ENCODE measurements around the gene PCDHGB5.
"Not testable (repeated sequence)": the region's sequence is repeated elsewhere in the genome, so short reads cannot be mapped to it uniquely, and the experiment has no call there.

Gene PCDHGB5

DNA sequence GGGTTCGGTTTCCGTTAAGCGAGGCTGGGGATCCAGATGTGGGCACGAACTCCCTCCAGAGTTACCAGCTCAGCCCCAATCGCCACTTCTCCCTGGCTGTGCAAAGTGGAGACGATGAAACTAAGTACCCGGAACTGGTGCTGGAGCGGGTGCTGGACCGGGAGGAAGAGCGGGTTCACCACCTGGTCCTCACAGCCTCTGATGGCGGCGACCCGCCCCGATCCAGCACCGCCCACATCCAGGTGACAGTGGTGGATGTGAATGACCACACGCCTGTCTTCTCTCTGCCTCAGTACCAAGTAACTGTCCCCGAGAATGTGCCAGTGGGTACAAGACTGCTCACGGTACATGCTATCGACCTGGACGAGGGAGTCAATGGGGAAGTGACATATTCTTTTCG lies 14.4 kb upstream of the PCDHGB5 start:
- no peak overlapping the region for H3K4me3 ChIP-seq (ENCODE audit: extremely low read depth, insufficient read depth, low read length, poor library complexity, severe bottlenecking)
- 95 to 98% methylated on average over 14 to 20 of the region's 21 CpGs for WGBS, 2 experiments (ENCODE audit: insufficient coverage in 2 of 2)
- H3K4me1 ChIP-seq (ENCODE audit: control insufficient read depth, insufficient read depth, low read length, poor library complexity, severe bottlenecking) = no peaks in the 10 kb centered on the region
- no peak overlapping the region for H3K27ac ChIP-seq (ENCODE audit: low read depth, low read length, severe bottlenecking)
- peaks cover 20% of the 10 kb centered on the region for H3K9me3 ChIP-seq (ENCODE audit: control insufficient read depth, low read length)
- H3K36me3 ChIP-seq (ENCODE audit: control insufficient read depth, insufficient read depth, low read length) = no peaks in the 10 kb centered on the region

DNA sequence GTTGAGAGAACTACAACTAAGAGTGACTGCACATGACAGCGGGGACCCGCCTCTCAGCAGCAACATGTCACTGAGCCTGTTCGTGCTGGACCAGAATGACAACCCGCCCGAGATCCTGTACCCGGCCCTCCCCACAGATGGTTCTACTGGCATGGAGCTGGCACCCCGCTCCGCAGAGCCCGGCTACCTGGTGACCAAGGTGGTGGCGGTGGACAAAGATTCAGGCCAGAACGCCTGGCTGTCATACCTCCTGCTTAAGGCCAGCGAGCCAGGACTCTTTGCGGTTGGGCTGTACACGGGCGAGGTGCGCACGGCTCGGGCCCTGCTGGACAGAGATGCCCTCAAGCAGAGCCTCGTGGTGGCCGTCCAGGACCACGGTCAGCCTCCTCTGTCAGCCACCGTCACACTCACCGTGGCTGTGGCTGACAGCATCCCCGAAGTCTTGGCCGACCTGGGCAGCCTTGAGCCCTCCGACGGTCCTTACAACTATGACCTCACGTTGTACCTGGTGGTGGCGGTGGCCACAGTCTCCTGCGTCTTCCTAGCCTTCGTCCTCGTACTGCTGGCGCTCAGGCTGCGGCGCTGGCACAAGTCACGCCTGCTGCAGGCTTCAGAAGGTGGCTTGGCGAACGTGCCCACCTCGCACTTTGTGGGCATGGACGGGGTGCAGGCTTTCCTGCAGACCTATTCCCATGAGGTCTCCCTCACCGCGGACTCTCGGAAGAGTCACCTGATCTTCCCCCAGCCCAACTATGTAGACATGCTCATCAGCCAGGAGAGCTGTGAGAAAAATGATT lies 13.1 kb upstream of the PCDHGB5 start:
- Histone ChIP-seq H3K9me3 (ENCODE audit: control insufficient read depth, low read length) (peaks cover 31% of the 10 kb centered on the region), H3K4me3 (ENCODE audit: extremely low read depth, insufficient read depth, low read length, poor library complexity, severe bottlenecking) (no peak overlapping the region), H3K36me3 (ENCODE audit: control insufficient read depth, insufficient read depth, low read length) (no peaks in the 10 kb centered on the region), H3K27ac (ENCODE audit: low read depth, low read length, severe bottlenecking) (no peak overlapping the region), H3K4me1 (ENCODE audit: control insufficient read depth, insufficient read depth, low read length, poor library complexity, severe bottlenecking) (no peaks in the 10 kb centered on the region)
- WGBS, 2 experiments (ENCODE audit: insufficient coverage in 2 of 2) = 94 to 95% methylated on average over 39 to 43 of the region's 43 CpGs

DNA sequence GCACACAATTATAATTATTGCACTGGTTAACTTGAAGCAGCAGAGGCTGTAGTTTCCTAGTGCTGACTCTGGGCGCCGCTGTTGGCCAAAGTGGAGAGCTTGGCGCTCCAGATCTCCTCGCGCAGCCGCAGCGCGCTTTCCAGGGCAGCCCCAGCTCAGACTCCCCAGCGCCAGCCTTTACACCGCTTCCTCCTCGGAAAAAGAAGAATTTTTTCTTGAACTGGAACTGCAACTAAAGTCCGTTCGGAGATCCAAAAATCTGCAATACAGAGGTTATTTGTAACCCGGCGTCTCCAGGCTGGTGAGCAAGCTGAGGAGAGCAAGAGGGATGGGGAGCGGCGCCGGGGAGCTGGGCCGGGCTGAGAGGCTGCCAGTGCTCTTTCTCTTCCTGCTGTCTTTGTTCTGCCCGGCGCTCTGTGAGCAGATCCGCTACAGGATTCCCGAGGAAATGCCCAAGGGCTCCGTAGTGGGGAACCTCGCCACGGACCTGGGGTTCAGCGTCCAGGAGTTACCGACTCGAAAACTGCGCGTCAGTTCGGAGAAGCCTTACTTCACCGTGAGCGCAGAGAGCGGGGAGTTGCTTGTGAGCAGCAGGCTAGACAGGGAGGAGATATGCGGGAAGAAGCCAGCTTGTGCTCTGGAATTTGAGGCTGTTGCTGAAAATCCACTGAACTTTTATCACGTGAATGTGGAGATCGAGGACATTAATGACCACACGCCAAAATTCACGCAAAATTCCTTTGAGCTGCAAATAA lies 10.0 kb upstream of the PCDHGB5 start, which contains the start of gene PCDHGB4:
TSS of gene PCDHGB4 (plus strand) at position 142 of the 755 bp plus-strand sequence. CDS start at position 329, 187 bp downstream.
- WGBS, 2 experiments (ENCODE audit: insufficient coverage in 2 of 2) = 64 to 74% methylated on average over 12 to 15 of the region's 40 CpGs
- H3K27ac ChIP-seq (ENCODE audit: low read depth, low read length, severe bottlenecking); H3K36me3 ChIP-seq (ENCODE audit: control insufficient read depth, insufficient read depth, low read length); H3K4me1 ChIP-seq (ENCODE audit: control insufficient read depth, insufficient read depth, low read length, poor library complexity, severe bottlenecking): not testable (repeated sequence)
- Histone ChIP-seq H3K4me3 (ENCODE audit: extremely low read depth, insufficient read depth, low read length, poor library complexity, severe bottlenecking) (peak within 1 kb of the TSS; percentile 18), H3K9me3 (ENCODE audit: control insufficient read depth, low read length) (peaks cover 49% of the 10 kb centered on the region)

DNA sequence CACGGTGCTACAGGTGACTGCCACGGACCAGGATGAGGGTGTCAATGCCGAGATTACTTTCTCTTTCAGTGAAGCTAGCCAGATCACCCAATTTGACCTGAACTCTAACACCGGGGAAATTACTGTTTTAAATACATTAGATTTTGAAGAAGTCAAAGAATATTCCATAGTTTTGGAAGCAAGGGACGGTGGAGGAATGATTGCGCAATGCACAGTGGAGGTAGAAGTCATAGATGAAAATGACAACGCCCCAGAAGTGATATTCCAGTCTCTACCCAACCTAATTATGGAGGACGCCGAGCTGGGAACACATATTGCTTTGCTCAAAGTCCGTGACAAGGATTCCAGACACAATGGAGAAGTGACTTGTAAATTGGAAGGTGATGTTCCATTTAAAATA lies 9.1 kb upstream of the PCDHGB5 start:
- no peak overlapping the region for H3K4me3 ChIP-seq (ENCODE audit: extremely low read depth, insufficient read depth, low read length, poor library complexity, severe bottlenecking)
- no peak overlapping the region for H3K27ac ChIP-seq (ENCODE audit: low read depth, low read length, severe bottlenecking)
- H3K36me3 ChIP-seq (ENCODE audit: control insufficient read depth, insufficient read depth, low read length) = peaks cover 14% of the 10 kb centered on the region
- WGBS, 2 experiments (ENCODE audit: insufficient coverage in 2 of 2) = 94 to 98% methylated on average over 4 to 6 of the region's 10 CpGs
- peaks cover 50% of the 10 kb centered on the region for H3K9me3 ChIP-seq (ENCODE audit: control insufficient read depth, low read length)
- H3K4me1 ChIP-seq (ENCODE audit: control insufficient read depth, insufficient read depth, low read length, poor library complexity, severe bottlenecking) = no peaks in the 10 kb centered on the region

DNA sequence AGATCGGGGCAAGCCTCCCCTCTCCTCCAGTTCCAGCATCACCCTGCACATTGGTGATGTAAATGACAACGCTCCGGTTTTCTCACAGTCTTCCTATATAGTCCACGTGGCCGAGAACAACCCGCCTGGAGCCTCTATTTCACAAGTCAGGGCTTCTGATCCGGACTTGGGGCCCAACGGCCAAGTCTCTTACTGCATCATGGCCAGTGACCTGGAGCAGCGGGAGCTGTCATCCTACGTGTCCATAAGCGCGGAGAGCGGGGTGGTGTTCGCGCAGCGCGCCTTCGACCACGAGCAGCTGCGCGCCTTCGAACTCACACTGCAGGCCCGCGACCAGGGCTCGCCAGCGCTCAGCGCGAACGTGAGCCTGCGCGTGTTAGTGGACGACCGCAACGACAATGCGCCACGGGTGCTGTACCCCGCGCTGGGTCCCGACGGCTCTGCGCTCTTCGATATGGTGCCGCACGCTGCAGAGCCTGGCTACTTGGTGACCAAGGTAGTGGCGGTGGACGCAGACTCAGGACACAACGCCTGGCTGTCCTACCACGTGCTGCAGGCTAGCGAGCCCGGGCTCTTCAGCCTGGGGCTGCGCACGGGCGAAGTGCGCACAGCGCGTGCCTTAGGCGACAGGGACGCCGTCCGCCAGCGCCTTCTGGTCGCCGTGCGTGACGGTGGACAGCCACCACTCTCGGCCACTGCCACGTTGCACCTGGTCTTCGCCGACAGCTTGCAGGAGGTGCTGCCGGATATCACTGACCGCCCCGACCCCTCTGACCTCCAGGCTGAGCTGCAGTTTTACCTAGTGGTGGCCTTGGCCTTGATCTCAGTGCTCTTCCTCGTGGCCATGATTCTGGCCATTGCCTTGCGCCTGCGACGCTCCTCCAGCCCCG lies 8.3 kb upstream of the PCDHGB5 start:
- peaks cover 15% of the 10 kb centered on the region for H3K36me3 ChIP-seq (ENCODE audit: control insufficient read depth, insufficient read depth, low read length)
- peaks cover 56% of the 10 kb centered on the region for H3K9me3 ChIP-seq (ENCODE audit: control insufficient read depth, low read length)
- WGBS, 2 experiments (ENCODE audit: insufficient coverage in 2 of 2) = 95 to 97% methylated on average over 70 to 77 of the region's 77 CpGs
- no peak overlapping the region for H3K27ac ChIP-seq (ENCODE audit: low read depth, low read length, severe bottlenecking)
- no peak overlapping the region for H3K4me3 ChIP-seq (ENCODE audit: extremely low read depth, insufficient read depth, low read length, poor library complexity, severe bottlenecking)
- H3K4me1 ChIP-seq (ENCODE audit: control insufficient read depth, insufficient read depth, low read length, poor library complexity, severe bottlenecking) = no peaks in the 10 kb centered on the region

DNA sequence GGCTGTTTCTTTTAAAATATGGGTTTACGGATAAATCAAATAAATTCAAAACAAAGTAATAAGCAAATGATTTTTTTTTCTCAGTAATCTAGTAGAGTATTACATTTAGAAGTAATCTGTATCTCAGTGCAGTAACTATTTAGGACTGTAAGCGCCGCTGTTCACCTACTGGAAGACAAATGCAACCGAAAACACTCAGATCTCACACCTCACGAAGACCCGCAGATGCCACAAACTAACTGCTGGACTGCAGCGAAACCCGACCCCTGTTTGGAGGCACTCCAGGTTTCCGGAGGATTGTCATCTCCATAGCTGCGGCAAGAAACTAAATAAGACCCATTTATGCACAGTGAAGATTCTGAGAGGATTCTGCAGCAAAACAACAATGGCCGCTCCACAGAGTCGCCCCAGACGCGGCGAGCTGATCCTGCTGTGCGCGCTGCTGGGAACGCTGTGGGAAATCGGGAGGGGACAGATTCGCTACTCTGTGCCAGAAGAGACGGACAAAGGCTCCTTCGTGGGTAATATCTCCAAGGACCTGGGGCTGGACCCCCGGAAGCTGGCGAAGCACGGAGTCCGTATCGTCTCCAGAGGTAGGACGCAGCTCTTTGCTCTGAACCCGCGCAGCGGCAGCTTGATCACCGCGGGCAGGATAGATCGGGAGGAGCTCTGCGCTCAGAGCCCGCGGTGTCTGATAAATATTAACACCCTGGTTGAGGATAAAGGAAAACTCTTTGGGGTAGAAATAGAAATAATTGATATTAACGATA lies 5.1 kb upstream of the PCDHGB5 start, which contains the start of gene PCDHGA8:
TSS of gene PCDHGA8 (plus strand) at position 205 of the 770 bp plus-strand sequence. CDS start at position 386, 181 bp downstream.
- H3K9me3 ChIP-seq (ENCODE audit: control insufficient read depth, low read length) = peaks cover 63% of the 10 kb centered on the region
- no peaks in the 10 kb centered on the region for H3K4me1 ChIP-seq (ENCODE audit: control insufficient read depth, insufficient read depth, low read length, poor library complexity, severe bottlenecking)
- H3K36me3 ChIP-seq (ENCODE audit: control insufficient read depth, insufficient read depth, low read length) = peaks cover 15% of the 10 kb centered on the region
- no peak within 1 kb of the TSS for H3K27ac ChIP-seq (ENCODE audit: low read depth, low read length, severe bottlenecking)
- no peak within 1 kb of the TSS for H3K4me3 ChIP-seq (ENCODE audit: extremely low read depth, insufficient read depth, low read length, poor library complexity, severe bottlenecking)
- 92 to 96% methylated on average over 31 to 37 of the region's 38 CpGs for WGBS, 2 experiments (ENCODE audit: insufficient coverage in 2 of 2)

DNA sequence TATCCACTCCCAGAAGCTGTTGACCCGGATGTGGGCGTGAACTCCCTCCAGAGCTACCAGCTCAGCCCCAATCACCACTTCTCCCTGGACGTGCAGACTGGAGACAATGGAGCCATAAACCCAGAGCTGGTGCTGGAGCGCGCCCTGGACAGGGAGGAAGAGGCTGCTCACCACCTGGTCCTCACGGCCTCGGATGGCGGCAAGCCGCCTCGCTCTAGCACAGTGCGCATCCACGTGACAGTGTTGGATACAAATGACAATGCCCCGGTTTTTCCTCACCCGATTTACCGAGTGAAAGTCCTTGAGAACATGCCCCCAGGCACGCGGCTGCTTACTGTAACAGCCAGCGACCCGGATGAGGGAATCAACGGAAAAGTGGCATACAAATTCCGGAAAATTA lies 4.5 kb upstream of the PCDHGB5 start:
- Histone ChIP-seq H3K9me3 (ENCODE audit: control insufficient read depth, low read length) (peaks cover 63% of the 10 kb centered on the region), H3K4me1 (ENCODE audit: control insufficient read depth, insufficient read depth, low read length, poor library complexity, severe bottlenecking) (no peaks in the 10 kb centered on the region), H3K27ac (ENCODE audit: low read depth, low read length, severe bottlenecking) (no peak overlapping the region), H3K36me3 (ENCODE audit: control insufficient read depth, insufficient read depth, low read length) (peaks cover 15% of the 10 kb centered on the region), H3K4me3 (ENCODE audit: extremely low read depth, insufficient read depth, low read length, poor library complexity, severe bottlenecking) (no peak overlapping the region)
- 95% methylated on average over 19 to 20 of the region's 21 CpGs for WGBS, 2 experiments (ENCODE audit: insufficient coverage in 2 of 2)

DNA sequence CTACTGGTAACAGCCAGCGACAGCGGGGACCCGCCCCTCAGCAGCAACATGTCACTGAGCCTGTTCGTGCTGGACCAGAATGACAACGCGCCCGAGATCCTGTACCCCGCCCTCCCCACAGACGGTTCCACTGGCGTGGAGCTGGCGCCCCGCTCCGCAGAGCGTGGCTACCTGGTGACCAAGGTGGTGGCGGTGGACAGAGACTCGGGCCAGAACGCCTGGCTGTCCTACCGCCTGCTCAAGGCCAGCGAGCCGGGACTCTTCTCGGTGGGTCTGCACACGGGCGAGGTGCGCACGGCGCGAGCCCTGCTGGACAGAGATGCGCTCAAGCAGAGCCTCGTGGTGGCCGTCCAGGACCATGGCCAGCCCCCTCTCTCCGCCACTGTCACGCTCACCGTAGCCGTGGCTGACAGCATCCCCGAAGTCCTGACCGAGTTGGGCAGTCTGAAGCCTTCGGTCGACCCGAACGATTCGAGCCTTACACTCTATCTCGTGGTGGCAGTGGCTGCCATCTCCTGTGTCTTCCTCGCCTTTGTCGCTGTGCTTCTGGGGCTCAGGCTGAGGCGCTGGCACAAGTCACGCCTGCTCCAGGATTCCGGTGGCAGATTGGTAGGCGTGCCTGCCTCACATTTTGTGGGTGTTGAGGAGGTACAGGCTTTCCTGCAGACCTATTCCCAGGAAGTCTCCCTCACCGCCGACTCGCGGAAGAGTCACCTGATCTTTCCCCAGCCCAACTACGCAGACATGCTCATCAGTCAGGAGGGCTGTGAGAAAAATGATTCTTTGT lies 3.2 kb upstream of the PCDHGB5 start:
- Histone ChIP-seq H3K9me3 (ENCODE audit: control insufficient read depth, low read length) (peaks cover 63% of the 10 kb centered on the region), H3K36me3 (ENCODE audit: control insufficient read depth, insufficient read depth, low read length) (peaks cover 15% of the 10 kb centered on the region)
- not testable (repeated sequence) for H3K4me1 ChIP-seq (ENCODE audit: control insufficient read depth, insufficient read depth, low read length, poor library complexity, severe bottlenecking); H3K4me3 ChIP-seq (ENCODE audit: extremely low read depth, insufficient read depth, low read length, poor library complexity, severe bottlenecking); H3K27ac ChIP-seq (ENCODE audit: low read depth, low read length, severe bottlenecking)
- 93 to 96% methylated on average over 18 to 35 of the region's 53 CpGs for WGBS, 2 experiments (ENCODE audit: insufficient coverage in 2 of 2)

DNA sequence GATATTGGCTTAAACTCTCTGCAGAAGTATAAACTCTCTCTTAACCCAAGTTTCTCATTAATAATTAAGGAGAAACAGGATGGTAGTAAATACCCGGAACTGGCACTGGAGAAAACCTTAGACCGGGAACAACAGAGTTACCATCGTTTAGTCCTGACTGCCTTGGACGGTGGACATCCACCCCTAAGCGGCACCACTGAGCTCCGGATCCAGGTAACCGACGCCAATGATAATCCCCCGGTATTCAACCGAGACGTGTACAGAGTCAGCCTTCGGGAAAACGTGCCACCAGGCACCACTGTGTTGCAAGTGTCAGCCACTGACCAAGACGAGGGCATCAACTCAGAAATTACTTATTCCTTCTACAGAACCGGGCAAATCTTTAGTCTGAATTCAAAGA lies 861 bp downstream of the PCDHGB5 start:
- Histone ChIP-seq H3K36me3 (ENCODE audit: control insufficient read depth, insufficient read depth, low read length) (peaks cover 6% of the 10 kb centered on the region), H3K4me1 (ENCODE audit: control insufficient read depth, insufficient read depth, low read length, poor library complexity, severe bottlenecking) (no peaks in the 10 kb centered on the region), H3K9me3 (ENCODE audit: control insufficient read depth, low read length) (peaks cover 47% of the 10 kb centered on the region), H3K27ac (ENCODE audit: low read depth, low read length, severe bottlenecking) (no peak overlapping the region), H3K4me3 (ENCODE audit: extremely low read depth, insufficient read depth, low read length, poor library complexity, severe bottlenecking) (no peak overlapping the region)
- WGBS, 2 experiments (ENCODE audit: insufficient coverage in 2 of 2) = 91 to 96% methylated on average over 14 of the region's 15 CpGs
